ENCODE results near the gene RNF220.

DNA sequence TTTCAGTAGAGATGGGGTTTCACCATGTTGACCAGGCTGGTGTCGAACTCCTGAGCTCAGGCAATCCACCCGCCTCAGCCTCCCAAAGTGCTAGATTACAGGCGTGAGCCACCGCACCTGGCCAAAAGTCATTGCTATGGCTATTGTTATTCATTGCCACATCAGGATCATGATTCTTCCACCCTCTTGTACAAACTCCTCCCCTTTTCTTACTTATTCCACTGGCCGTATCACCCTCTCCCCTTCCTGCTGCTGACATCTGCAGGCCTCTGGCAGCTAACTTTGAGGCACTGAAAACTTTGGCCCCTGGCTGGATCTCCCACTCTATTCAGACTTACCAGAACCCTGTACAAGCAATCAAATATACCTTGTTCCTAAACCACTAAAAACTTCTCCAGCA, 258.4 kb downstream of the RNF220 start:
- TF ChIP-seq GATA2 (IDR thresholded peaks at IDR 0.05; ENCODE audit: low read depth, low read length), result no peak
- TF ChIP-seq GATA3 (IDR thresholded peaks at IDR 0.05; ENCODE audit: low read depth, low read length), result no peak

Measured in SH-SY5Y (cell line).